NCI-H345 treated with DMSO at 0.1 percent for 48 hours (cell line): ENCODE data around the gene IL2RG.
A peak's percentile ranks its signal among the peaks of the same experiment; 100 is the strongest.

Experiments used
- DNase-seq: peaks from one replicate; lab custom pipeline; 2025; ENCODE audit not compliant: unreplicated experiment; lab: John Stamatoyannopoulos, UW

Gene IL2RG

GRCh38 chrX:71111141-71111843 lies at the start of gene IL2RG:
Gene IL2RG, minus strand, starts transcription at chrX:71111577. Its CDS starts 38 bp downstream, at chrX:71111539.
- no peak for DNase-seq

DNA sequence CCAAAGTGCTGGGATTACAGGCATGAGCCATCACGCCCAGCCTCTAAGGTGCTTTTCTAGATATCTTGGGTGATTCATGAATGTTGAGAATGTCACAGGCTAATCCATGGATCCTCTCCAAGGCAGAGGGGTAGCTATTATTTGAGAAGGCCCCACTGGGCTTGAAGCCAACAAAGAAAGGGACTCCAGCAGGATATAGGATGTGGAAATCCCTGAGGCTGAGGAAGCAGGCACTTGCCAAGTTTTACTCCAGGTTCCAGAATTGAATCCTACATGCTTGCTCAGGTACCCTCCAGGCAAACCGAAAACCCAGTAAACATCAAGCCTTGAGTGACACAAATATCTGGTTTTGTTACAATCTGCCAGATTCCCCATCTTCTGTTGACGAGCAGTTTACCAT lies 49.1 kb upstream of the IL2RG start:
- no peak for DNase-seq

GRCh38 chrX:71159335-71159734 lies 48.0 kb upstream of the IL2RG start:
- no peak for DNase-seq

DNA sequence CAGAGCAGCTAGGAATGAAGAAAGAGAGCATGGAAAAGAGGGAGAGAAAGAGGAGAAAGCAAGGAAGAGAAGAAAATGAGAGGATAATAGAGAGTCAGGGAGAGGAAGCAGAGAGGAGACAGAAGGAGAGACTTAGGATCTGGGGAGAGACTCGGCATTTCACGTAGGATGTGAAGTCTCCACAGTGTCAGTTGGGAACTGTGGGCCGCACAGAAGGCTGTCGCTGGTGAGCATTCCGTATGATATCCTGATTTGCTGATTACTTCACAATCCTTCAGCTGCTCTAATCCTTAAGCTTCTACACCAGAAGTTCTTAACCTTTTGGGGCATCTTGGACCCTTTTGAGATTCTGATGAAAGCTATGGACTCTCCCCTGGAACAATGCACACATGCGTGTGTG lies 47.2 kb upstream of the IL2RG start:
- no peak for DNase-seq

DNA sequence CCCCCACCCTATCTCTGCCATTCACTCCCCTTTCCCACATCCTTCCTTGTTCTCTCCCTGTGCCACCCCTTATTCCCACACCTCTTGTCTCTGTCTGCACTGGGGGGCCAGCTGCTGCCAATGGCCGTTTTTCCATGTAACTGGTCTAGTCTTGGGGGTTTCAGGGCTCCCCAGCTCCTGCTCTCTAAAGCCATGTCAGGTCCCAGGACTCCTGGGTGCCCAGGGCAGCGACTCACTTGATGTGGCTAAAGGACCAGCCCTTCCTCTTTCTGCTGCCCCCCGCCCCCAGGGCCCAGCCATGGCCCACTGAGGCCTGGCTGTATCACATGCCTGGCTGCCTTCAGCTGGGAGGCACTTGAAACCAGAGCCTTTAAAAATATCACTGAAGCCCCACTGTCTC lies 43.3 kb upstream of the IL2RG start:
- no peak for DNase-seq

DNA sequence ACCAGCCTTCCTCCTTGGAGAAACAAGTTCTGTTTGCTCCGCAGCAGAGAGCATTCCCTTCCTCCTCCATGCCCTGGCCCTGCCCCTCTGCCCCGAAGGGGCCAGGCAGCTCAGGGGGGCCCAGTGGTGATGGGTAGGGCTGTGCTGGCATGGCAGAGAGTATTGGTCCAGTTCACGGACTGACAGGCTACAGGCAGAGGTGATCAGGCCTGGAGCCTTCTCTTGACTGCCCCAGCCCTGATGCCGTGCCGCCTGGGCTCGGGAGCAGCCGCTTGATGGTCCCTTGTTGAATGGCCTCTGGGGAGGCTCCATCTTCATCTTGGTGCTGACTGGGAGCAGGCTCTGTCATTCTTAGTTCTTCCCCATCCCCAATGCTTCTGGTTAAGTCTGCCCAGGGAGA lies 42.8 kb upstream of the IL2RG start:
- no peak for DNase-seq

DNA sequence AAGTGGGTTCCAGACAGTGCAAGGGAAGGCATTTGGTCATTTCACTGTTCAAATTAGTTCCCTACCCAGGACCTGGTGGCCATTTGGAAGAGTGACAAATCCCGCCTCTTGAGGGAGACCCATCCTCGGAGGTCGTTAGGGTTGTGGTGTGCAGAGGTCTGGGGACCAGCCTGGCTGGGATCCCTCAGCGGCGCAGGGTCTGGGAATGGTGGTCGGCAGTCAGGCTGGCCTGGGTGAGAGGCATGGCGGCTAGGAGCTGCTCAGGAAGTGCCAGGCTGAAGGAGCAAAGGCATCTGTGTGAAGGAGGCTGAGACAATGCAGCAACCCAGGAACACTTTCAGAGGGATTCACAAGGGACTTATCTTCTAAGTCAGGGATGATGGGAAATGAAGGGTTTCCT lies 40.0 kb upstream of the IL2RG start:
- DNase-seq, result no peak

DNA sequence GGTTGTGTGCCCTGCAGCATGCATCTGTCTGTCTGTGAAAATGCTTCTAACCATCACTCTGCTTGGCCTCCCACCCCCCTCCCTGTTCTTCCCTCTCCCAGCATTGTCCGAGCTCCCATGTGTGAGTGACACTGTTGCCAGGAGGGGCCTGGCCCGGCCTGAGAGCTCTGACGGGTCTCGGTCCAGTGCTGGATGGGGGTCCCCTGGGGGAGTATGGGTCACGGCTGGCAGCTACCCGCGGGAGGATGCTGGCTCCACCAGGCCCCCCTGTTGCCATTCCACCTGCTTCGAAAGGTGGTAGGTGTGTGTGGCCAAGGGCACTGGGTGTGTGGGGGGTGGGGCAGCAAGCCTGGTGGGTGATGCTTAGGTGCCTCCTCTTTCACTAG lies 36.9 kb upstream of the IL2RG start:
- DNase-seq, result no peak

GRCh38 chrX:71147496-71148277 lies 36.3 kb upstream of the IL2RG start:
- no peak for DNase-seq

GRCh38 chrX:71144651-71145050 lies 33.3 kb upstream of the IL2RG start, which contains the start of gene NLGN3:
Gene NLGN3, plus strand, starts transcription at chrX:71144841. Its CDS starts 2,909 bp downstream, at chrX:71147750.
- no peak for DNase-seq

DNA sequence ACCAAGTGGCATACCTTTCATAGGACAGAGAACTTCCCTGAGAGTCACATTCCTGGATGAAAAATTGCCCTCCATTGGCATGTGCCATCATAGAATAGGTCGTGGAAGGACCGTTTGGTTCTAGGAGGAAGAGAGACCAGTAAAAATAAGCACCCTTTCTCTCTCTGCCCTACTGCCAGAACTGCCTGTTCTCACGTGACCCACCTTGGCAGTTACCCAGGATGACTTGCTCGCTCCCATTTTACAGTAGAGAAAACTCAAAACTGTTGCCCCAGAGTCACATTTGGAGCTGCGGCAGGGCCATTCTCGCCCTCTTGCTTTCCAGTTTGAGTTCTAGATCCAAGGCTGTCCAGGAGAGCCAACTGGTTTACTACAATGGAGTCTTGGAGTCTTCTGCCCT lies 32.1 kb upstream of the IL2RG start:
- DNase-seq, result no peak

GRCh38 chrX:71140440-71140839 lies 29.1 kb upstream of the IL2RG start:
- DNase-seq, result no peak

GRCh38 chrX:71131510-71131909 lies 20.1 kb upstream of the IL2RG start:
- no peak for DNase-seq

- no peak for DNase-seq
Measured at GRCh38 chrX:71128915-71129765, 17.8 kb upstream of the IL2RG start.

- DNase-seq, result no peak
Measured at GRCh38 chrX:71128166-71128833, 16.9 kb upstream of the IL2RG start.

- DNase-seq, result no peak
Measured at GRCh38 chrX:71118985-71119535, 7.7 kb upstream of the IL2RG start.

- peak; percentile 58 for DNase-seq
Measured at GRCh38 chrX:71118032-71118984, 6.9 kb upstream of the IL2RG start, which contains the start of gene MED12. Gene MED12, plus strand, starts transcription at chrX:71118596. Its CDS starts 159 bp downstream, at chrX:71118755.

GRCh38 chrX:71117358-71117757 lies 6.0 kb upstream of the IL2RG start:
- DNase-seq, result no peak

GRCh38 chrX:71111921-71112431 lies 599 bp upstream of the IL2RG start:
- no peak for DNase-seq
